C4-2B (cell line): Measurements from ENCODE around the gene AKAP9.

Experiments
- ZFX ChIP-seq: fragments of 450-650 bp; IDR thresholded peaks from 2 replicates; pipeline ENCODE4 v1.6.1; 2017
- TF ChIP-seq, protein P1 (sequence below): fragments of 450-650 bp; conservative IDR thresholded peaks from 2 replicates; pipeline ENCODE4 v1.5.1; 2017; ENCODE audit warnings: mild to moderate bottlenecking

DNA sequence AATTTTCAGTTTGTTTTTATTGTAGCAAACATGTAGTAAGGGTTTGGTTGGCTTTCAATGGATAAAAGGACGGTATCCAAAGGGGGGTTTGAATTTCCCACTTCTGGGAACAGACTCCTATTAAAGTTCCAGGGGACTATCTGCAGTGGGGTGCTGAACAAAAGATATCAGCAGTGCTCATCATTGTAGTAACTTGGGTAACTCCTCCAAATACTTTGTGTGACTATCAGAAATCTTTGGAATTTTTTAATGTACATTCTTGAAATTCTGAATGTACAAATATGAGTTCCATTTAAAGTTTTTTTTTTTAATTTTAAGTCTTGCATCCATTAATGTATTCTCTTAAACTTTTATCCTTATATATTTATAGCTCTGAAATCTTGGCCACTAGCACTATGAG, 151.5 kb downstream of the AKAP9 start:
- TF ChIP-seq, protein P1, sequence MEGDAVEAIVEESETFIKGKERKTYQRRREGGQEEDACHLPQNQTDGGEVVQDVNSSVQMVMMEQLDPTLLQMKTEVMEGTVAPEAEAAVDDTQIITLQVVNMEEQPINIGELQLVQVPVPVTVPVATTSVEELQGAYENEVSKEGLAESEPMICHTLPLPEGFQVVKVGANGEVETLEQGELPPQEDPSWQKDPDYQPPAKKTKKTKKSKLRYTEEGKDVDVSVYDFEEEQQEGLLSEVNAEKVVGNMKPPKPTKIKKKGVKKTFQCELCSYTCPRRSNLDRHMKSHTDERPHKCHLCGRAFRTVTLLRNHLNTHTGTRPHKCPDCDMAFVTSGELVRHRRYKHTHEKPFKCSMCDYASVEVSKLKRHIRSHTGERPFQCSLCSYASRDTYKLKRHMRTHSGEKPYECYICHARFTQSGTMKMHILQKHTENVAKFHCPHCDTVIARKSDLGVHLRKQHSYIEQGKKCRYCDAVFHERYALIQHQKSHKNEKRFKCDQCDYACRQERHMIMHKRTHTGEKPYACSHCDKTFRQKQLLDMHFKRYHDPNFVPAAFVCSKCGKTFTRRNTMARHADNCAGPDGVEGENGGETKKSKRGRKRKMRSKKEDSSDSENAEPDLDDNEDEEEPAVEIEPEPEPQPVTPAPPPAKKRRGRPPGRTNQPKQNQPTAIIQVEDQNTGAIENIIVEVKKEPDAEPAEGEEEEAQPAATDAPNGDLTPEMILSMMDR, result no peak
- TF ChIP-seq ZFX, result no peak
